GM23248 (cell line): ENCODE data around the gene SETD2.

Source experiments
- EZH2 ChIP-seq: fragments of 200-600 bp; sonication (generic); IDR thresholded peaks from 2 replicates; pipeline ENCODE4 v1.6.1; 2018; ENCODE audit warnings: antibody characterized with exemption, mild to moderate bottlenecking; ENCODE audit not compliant: insufficient read depth, poor library complexity, severe bottlenecking
- EZH2phosphoT487 ChIP-seq: fragments of 200-600 bp; sonication (generic); IDR thresholded peaks from 2 replicates; pipeline ENCODE4 v1.6.1; 2018; ENCODE audit warnings: antibody characterized with exemption, moderate library complexity, mild to moderate bottlenecking, low read depth; ENCODE audit not compliant: insufficient read depth

DNA sequence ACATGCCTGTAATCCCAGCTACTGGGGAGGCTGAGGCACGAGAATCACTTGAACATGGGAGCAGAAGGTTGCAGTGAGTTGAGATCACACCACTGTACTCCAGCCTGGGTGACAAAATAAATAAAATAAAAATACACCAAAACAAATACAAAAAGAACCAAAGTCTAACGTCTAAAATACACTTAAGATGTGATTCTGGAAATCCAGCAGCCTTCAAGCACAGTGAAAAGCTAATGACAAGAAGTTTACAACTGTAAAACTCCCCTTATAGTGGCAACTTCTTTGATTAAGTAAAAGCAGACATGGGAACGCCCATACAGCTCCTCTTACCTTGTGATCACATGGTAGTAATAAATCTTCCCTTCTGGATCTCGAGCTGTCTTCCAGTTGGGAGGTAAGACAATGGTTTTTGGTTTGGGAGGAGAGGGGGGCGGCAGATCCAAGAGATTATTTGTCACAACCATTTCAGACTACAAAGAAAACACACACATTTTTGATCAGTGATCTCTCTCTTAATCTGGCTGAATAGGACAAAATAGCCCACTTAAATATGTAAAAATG lies 121.6 kb downstream of the SETD2 start:
- TF ChIP-seq EZH2, result no peak
- TF ChIP-seq EZH2phosphoT487, result no peak
